NCI-H2107 (cell line): ENCODE measurements around the gene SEMA3C.

Experiments
- DNase-seq: peaks from one replicate; lab custom pipeline; 2025; lab: John Stamatoyannopoulos, UW

Gene SEMA3C

GRCh38 chr7:80734011-80734410 is 184.8 kb downstream of the SEMA3C start:
- DNase-seq: no peak

GRCh38 chr7:80733333-80733915 is 185.4 kb downstream of the SEMA3C start:
- no peak for DNase-seq

GRCh38 chr7:80732630-80733029 is 186.2 kb downstream of the SEMA3C start:
- no peak for DNase-seq

- no peak for DNase-seq
Measured at GRCh38 chr7:80731281-80731680, 187.6 kb downstream of the SEMA3C start.

- no peak for DNase-seq
Measured at GRCh38 chr7:80729591-80730320, 189.1 kb downstream of the SEMA3C start.

- DNase-seq: no peak
Measured at GRCh38 chr7:80726666-80727065, 192.2 kb downstream of the SEMA3C start.

GRCh38 chr7:80725181-80725611 is 193.7 kb downstream of the SEMA3C start:
- DNase-seq: peak; percentile 27

- DNase-seq: no peak
Measured at GRCh38 chr7:80724249-80724871, 194.5 kb downstream of the SEMA3C start.

GRCh38 chr7:80722616-80723195 is 196.1 kb downstream of the SEMA3C start:
- DNase-seq: no peak

- DNase-seq: no peak
Measured at GRCh38 chr7:80721883-80722615, 196.8 kb downstream of the SEMA3C start.

GRCh38 chr7:80720146-80720545 is 198.7 kb downstream of the SEMA3C start:
- DNase-seq: no peak

GRCh38 chr7:80719261-80719660 is 199.6 kb downstream of the SEMA3C start:
- no peak for DNase-seq

GRCh38 chr7:80711531-80711930 is 207.3 kb downstream of the SEMA3C start:
- no peak for DNase-seq

- no peak for DNase-seq
Measured at GRCh38 chr7:80708123-80708522, 210.7 kb downstream of the SEMA3C start.

GRCh38 chr7:80707318-80707717 is 211.5 kb downstream of the SEMA3C start:
- DNase-seq: no peak

- DNase-seq: no peak
Measured at GRCh38 chr7:80705130-80705781, 213.6 kb downstream of the SEMA3C start.

- no peak for DNase-seq
Measured at GRCh38 chr7:80703272-80703671, 215.6 kb downstream of the SEMA3C start.

- DNase-seq: no peak
Measured at GRCh38 chr7:80699721-80700256, 219.1 kb downstream of the SEMA3C start.

GRCh38 chr7:80699045-80699638 is 219.7 kb downstream of the SEMA3C start:
- peak; percentile 33 for DNase-seq
